ENCODE measurements around the gene KDM4B.

KDM4B gene

GRCh38 chr19:5124111-5124855, 155.4 kb downstream of the KDM4B start:
- no peak for DNase-seq (ENCODE audit: low read depth)

- DNase-seq (ENCODE audit: low read depth) = no peak
Measured at GRCh38 chr19:5125376-5125775, 156.5 kb downstream of the KDM4B start.

GRCh38 chr19:5125797-5126497, 157.0 kb downstream of the KDM4B start:
- peak; percentile 24 for DNase-seq (ENCODE audit: low read depth)

GRCh38 chr19:5126498-5127223, 157.7 kb downstream of the KDM4B start:
- no peak for DNase-seq (ENCODE audit: low read depth)

GRCh38 chr19:5127717-5128116, 158.8 kb downstream of the KDM4B start:
- no peak for DNase-seq (ENCODE audit: low read depth)

- DNase-seq (ENCODE audit: low read depth) = peak; percentile 55
Measured at GRCh38 chr19:5128251-5128935, 159.5 kb downstream of the KDM4B start.

- no peak for DNase-seq (ENCODE audit: low read depth)
Measured at GRCh38 chr19:5128936-5129389, 160.1 kb downstream of the KDM4B start.

- no peak for DNase-seq (ENCODE audit: low read depth)
Measured at GRCh38 chr19:5129691-5130090, 160.8 kb downstream of the KDM4B start.

- no peak for DNase-seq (ENCODE audit: low read depth)
Measured at GRCh38 chr19:5130371-5131030, 161.6 kb downstream of the KDM4B start.

- no peak for DNase-seq (ENCODE audit: low read depth)
Measured at GRCh38 chr19:5131031-5131505, 162.2 kb downstream of the KDM4B start.

GRCh38 chr19:5131506-5132205, 162.7 kb downstream of the KDM4B start:
- no peak for DNase-seq (ENCODE audit: low read depth)

GRCh38 chr19:5132206-5132560, 163.3 kb downstream of the KDM4B start:
- DNase-seq (ENCODE audit: low read depth) = no peak

- DNase-seq (ENCODE audit: low read depth) = no peak
Measured at GRCh38 chr19:5132698-5133651, 164.1 kb downstream of the KDM4B start.

GRCh38 chr19:5133986-5134595, 165.2 kb downstream of the KDM4B start:
- DNase-seq (ENCODE audit: low read depth) = no peak

- no peak for DNase-seq (ENCODE audit: low read depth)
Measured at GRCh38 chr19:5134691-5135090, 165.8 kb downstream of the KDM4B start.

GRCh38 chr19:5136073-5136855, 167.4 kb downstream of the KDM4B start:
- DNase-seq (ENCODE audit: low read depth) = no peak

GRCh38 chr19:5137114-5137513, 168.2 kb downstream of the KDM4B start:
- DNase-seq (ENCODE audit: low read depth) = no peak

- no peak for DNase-seq (ENCODE audit: low read depth)
Measured at GRCh38 chr19:5137571-5138124, 168.7 kb downstream of the KDM4B start.

Measured in GM04504 (cell line).